Activated B cell treated with CpG ODN at 0.5 μM for 24 hours (primary cell): Measurements from ENCODE around the gene ESRRA. TPM values are rescaled to one million over a fixed set of nuclear protein-coding genes. Genes with fewer than 3 reads are reported as not detected.

Source experiments
- ATAC-seq: fragments of 200-7000 bp; cut with Tn5 transposase; one replicate; pipeline ENCODE4 v1.10.0; 2021; ENCODE audit warnings: low read depth, mild to moderate bottlenecking, moderate library complexity
- CTCF ChIA-PET: fragments of 350-600 bp; sonication (Branson Sonifier 250); formaldehyde crosslinking; loops from one replicate; lab custom pipeline; 2021; ENCODE audit warnings: antibody characterized with exemption; lab: Charles Lee
- POLR2A ChIA-PET: fragments of 350-600 bp; sonication (Branson Sonifier 250); formaldehyde crosslinking; loops from one replicate; lab custom pipeline; 2021; ENCODE audit warnings: antibody characterized with exemption; lab: Charles Lee
- DNase-seq: peaks from one replicate; pipeline ENCODE4 v3.0.0; 2022
- H3K27ac Mint-ChIP-seq: one replicate; pipeline ENCODE4 v1.8.0; 2020; ENCODE audit warnings: mixed read lengths
- H3K27me3 Mint-ChIP-seq: one replicate; pipeline ENCODE4 v1.8.0; 2021; ENCODE audit warnings: mixed read lengths
- H3K36me3 Mint-ChIP-seq: one replicate; pipeline ENCODE4 v1.8.0; 2021; ENCODE audit warnings: low read depth, mixed read lengths
- H3K4me1 Mint-ChIP-seq: one replicate; pipeline ENCODE4 v1.8.0; 2021; ENCODE audit warnings: mixed read lengths
- H3K4me3 Mint-ChIP-seq: one replicate; pipeline ENCODE4 v1.8.0; 2020; ENCODE audit warnings: mild to moderate bottlenecking, mixed read lengths
- H3K9me3 Mint-ChIP-seq: one replicate; pipeline ENCODE4 v1.8.0; 2020; ENCODE audit warnings: mixed read lengths
- CTCF ChIP-seq: fragments of 200-600 bp; IDR thresholded peaks from one replicate; pipeline ENCODE4 v1.8.0; 2022; ENCODE audit warnings: antibody characterized with exemption, mild to moderate bottlenecking
- intact Hi-C: fragments of 100-400 bp; cut with micrococcal nuclease; formaldehyde crosslinking; loops from one replicate; pipeline ENCODE4 v1.15.1; 2024
- total RNA-seq: library from RNA; stranded (reverse); gene quantifications from 2 replicates; pipeline ENCODE4 v1.2.3, GENCODE V29; 2022

The ESRRA gene
- total RNA-seq, 1 donor from 2014 or later = 48.3 TPM

GRCh38 chr11:64266339-64266738 lies 39.0 kb upstream of the ESRRA start:
- DNase-seq = no peak
- no peak overlapping the region for H3K4me3 Mint-ChIP-seq
- peaks cover 9% of the 10 kb centered on the region for H3K36me3 Mint-ChIP-seq
- H3K27me3 Mint-ChIP-seq = no peaks in the 10 kb centered on the region
- no peak overlapping the region for H3K27ac Mint-ChIP-seq
- ChIA-PET POLR2A (no interaction called here), CTCF (no interaction called here)
- ATAC-seq = no peak
- TF ChIP-seq CTCF = no peak
- intact Hi-C loops = no loop called here
- peaks cover 19% of the 10 kb centered on the region for H3K4me1 Mint-ChIP-seq
- no peaks in the 10 kb centered on the region for H3K9me3 Mint-ChIP-seq

GRCh38 chr11:64267207-64267945 lies 37.9 kb upstream of the ESRRA start:
- ATAC-seq (no peak), DNase-seq (no peak)
- Mint-ChIP-seq H3K4me3 (no peak overlapping the region), H3K9me3 (no peaks in the 10 kb centered on the region), H3K4me1 (peaks cover 23% of the 10 kb centered on the region), H3K36me3 (peaks cover 12% of the 10 kb centered on the region), H3K27ac (no peak overlapping the region), H3K27me3 (no peaks in the 10 kb centered on the region)
- intact Hi-C loops = no loop called here
- ChIA-PET POLR2A (interaction anchor here (4.7 to 6.0 kb wide), 2 partner anchors 22 to 61 kb away, joined by 81 read pairs; partner anchors contain the start of genes FERMT3 and PPP1R14B), CTCF (interaction anchor here (1.1 to 5.7 kb wide), 2 partner anchors 15 to 35 kb away, joined by 3 to 55 read pairs; partner anchors contain the start of gene CATSPERZ)
- TF ChIP-seq CTCF = no peak

- H3K27me3 Mint-ChIP-seq = no peaks in the 10 kb centered on the region
- ATAC-seq = no peak
- H3K9me3 Mint-ChIP-seq = no peaks in the 10 kb centered on the region
- H3K27ac Mint-ChIP-seq = peak overlapping the region; percentile 95
- peaks cover 11% of the 10 kb centered on the region for H3K36me3 Mint-ChIP-seq
- intact Hi-C loops = no loop called here
- no peak for DNase-seq
- peaks cover 23% of the 10 kb centered on the region for H3K4me1 Mint-ChIP-seq
- ChIA-PET POLR2A (interaction anchor here (0.8 to 6.0 kb wide), 13 partner anchors 14 to 1427 kb away, joined by 3 to 119 read pairs (median 22); partner anchors contain the start of genes BAD, DNAJC4, ESRRA and FERMT3), CTCF (interaction anchor here (0.7 to 5.7 kb wide), 7 partner anchors 16 to 64 kb away, joined by 3 to 55 read pairs (median 6); partner anchors contain the start of genes CATSPERZ, PLCB3, PRDX5 and TRMT112)
- TF ChIP-seq CTCF = no peak
- H3K4me3 Mint-ChIP-seq = peak overlapping the region; percentile 97
These were observed 37.1 kb upstream of the ESRRA start for GRCh38 chr11:64268025-64268892.

GRCh38 chr11:64268893-64269539 lies 36.3 kb upstream of the ESRRA start:
- TF ChIP-seq CTCF = no peak
- intact Hi-C loops = loop anchor here (1.0 kb wide), 7 partner anchors 18 to 116 kb away; partner anchors contain the start of genes CCDC88B, DNAJC4, ESRRA and NUDT22
- DNase-seq (no peak), ATAC-seq (peak; percentile 1)
- Mint-ChIP-seq H3K4me3 (peak overlapping the region; percentile 97), H3K9me3 (no peaks in the 10 kb centered on the region), H3K27ac (peak overlapping the region; percentile 95), H3K4me1 (peaks cover 23% of the 10 kb centered on the region), H3K27me3 (no peaks in the 10 kb centered on the region), H3K36me3 (peaks cover 11% of the 10 kb centered on the region)
- CTCF ChIA-PET = interaction anchor here (0.7 to 5.7 kb wide), 6 partner anchors 17 to 64 kb away, joined by 4 to 55 read pairs (median 8); partner anchors contain the start of genes CATSPERZ, PLCB3, PRDX5 and TRMT112
- POLR2A ChIA-PET = interaction anchor here (0.8 to 6.0 kb wide), 13 partner anchors 15 to 1428 kb away, joined by 3 to 119 read pairs (median 22); partner anchors contain the start of genes BAD, DNAJC4, ESRRA and FERMT3
